GM10266 (cell line): ENCODE measurements around the gene ACAP2.

Experiments
- DNase-seq: peaks from one replicate; pipeline ENCODE4 v3.0.0; 2012; ENCODE audit errors: extremely low spot score
- TF ChIP-seq, protein P1 (sequence below): IDR thresholded peaks from 2 replicates; pipeline ENCODE4 v1.5.1; 2012; ENCODE audit warnings: mild to moderate bottlenecking, low read depth; ENCODE audit not compliant: control insufficient read depth, insufficient read depth; ENCODE audit errors: missing control alignments

The ACAP2 gene

DNA sequence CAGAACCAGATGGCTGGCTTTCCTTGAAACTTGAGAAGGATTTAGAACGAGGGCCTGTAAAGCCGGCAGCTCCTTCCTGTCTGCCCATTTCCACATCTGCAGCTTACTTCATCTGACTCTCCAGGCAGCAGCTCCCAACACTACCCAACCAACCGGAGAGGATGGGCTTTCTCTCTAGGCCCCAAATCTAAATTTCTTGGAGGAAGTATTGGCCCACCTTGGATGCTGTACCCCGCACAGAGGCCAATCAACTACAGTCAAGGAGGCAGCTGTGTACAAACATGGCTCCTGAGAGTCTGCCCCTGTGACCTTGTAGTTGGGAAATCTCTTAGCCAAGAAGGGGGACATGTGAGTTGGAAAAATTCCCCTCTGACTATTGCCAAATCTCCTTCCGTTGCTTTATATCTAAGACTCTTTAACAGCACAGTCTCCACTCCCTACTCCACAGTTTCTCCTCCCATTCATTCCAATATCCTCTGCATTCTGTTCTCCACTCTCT, 8.0 kb upstream of the ACAP2 start:
- no peak for DNase-seq
- TF ChIP-seq, protein P1, sequence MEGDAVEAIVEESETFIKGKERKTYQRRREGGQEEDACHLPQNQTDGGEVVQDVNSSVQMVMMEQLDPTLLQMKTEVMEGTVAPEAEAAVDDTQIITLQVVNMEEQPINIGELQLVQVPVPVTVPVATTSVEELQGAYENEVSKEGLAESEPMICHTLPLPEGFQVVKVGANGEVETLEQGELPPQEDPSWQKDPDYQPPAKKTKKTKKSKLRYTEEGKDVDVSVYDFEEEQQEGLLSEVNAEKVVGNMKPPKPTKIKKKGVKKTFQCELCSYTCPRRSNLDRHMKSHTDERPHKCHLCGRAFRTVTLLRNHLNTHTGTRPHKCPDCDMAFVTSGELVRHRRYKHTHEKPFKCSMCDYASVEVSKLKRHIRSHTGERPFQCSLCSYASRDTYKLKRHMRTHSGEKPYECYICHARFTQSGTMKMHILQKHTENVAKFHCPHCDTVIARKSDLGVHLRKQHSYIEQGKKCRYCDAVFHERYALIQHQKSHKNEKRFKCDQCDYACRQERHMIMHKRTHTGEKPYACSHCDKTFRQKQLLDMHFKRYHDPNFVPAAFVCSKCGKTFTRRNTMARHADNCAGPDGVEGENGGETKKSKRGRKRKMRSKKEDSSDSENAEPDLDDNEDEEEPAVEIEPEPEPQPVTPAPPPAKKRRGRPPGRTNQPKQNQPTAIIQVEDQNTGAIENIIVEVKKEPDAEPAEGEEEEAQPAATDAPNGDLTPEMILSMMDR = no peak

DNA sequence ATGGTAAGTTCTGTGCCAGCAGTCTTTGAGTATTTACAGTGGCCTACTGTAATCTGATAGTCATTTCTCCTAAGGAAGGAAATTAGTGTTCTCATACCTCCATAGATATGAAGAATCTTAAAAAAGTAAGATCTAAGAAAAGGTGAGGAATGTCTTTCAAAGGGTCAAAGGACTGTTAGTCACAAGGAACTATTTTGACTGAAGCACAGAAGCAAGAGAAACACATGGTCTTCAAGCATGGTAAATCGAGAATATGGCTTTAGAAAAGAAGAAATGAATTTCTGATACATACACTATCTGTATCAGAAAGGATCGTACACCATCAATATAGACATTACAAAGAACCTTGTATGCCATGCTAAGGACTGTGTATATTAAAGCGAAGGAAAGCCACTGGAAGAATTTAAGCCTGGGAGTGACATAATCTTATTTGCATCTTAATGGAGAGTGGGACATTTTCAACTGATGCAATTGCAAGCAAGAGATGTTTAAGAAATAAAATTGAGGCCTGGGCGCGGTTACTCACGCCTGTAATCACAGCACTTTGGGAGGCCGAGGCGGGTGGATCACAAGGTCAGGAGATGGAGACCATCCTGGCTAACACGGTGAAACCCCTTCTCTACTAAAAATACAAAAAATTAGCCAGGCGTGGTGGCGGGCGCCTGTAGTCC, 5.5 kb upstream of the ACAP2 start:
- TF ChIP-seq, protein P1 = no peak
- DNase-seq = no peak

DNA sequence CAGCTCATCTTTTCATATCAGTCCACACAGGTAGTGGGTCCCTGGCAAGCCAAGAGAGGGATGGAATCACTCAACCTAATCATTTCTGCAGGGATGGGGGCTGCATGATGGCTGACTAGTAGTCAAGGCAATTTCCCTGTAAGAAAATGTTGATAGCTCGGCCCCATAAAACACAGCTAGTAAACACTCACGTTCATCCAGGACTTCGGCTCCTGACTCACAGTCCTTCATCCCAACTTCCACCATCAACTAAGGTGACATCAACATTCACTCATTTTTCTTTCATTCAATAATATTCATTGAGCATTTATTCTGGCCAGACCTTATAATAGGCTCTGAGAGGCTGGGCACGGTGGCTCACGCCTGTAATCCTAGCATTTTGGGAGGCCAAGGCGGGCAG, 4.4 kb upstream of the ACAP2 start:
- TF ChIP-seq, protein P1 = no peak
- DNase-seq = no peak

DNA sequence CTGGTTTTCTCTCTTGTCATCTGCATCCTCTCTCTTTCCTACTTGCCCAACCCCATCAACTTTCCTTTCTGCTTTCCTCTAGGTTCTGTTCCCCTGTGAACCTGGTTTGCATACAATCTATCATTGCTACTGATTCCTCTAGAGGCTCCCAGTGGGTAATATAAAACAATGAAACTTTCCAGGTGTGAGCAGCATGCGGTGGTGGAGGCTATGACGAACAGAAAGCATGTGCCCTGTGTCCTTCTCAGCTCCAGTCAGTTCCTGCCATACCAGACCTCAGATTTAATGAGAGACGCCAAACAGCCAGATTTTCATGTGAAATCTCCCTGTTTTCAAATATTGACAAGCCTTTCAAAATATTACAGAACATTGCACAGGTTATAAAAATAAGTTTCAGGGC, 3.5 kb upstream of the ACAP2 start:
- TF ChIP-seq, protein P1 = no peak
- DNase-seq = no peak

DNA sequence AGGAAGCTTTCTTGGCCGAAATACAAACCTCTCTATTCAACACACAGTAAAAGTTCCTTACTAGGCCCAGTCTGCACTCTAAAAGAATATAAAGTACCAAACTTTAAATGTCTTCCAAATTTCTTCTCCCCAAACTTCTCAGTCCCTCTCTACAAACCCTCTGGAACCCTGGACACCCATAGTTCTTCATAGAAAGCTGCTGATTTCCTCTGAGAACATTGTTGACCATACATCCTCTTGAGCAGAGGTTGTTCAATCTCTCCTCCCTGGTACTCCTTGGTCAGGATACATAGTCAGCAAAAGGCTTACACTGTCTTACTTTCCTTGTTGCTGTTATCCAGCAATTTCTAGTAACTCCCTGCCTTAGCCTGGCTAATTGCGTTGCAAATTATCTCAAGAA, 3.1 kb upstream of the ACAP2 start:
- no peak for DNase-seq
- TF ChIP-seq, protein P1 = no peak

DNA sequence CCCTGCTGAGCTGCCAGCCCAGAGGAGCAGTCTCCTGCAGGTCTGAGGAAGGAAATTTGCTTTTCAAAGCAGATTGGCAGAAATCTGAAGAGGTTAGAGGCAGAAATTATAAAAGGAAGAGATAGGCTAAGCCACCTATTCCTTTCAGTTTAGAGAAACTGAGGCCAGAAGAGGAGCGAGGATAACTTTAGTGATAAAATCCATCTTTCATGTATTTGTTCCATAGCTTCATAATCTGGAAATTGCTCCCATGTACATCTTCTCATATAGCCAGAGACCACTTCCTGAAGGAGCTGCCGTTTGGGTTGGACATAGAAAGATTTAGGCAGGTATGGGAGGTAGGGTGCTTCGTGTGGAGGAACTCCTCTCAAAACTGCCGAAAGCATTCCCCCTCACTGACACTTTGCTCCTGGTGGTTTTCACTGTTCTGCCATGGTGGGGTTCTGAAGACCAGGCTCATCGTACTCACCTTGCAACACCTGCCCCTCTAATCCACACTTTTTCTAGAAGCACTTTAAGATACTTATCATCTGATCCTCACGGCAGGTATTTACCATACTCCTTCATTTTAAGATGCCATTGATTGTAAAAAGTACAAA, 670 bp upstream of the ACAP2 start:
- TF ChIP-seq, protein P1 = no peak
- no peak for DNase-seq

DNA sequence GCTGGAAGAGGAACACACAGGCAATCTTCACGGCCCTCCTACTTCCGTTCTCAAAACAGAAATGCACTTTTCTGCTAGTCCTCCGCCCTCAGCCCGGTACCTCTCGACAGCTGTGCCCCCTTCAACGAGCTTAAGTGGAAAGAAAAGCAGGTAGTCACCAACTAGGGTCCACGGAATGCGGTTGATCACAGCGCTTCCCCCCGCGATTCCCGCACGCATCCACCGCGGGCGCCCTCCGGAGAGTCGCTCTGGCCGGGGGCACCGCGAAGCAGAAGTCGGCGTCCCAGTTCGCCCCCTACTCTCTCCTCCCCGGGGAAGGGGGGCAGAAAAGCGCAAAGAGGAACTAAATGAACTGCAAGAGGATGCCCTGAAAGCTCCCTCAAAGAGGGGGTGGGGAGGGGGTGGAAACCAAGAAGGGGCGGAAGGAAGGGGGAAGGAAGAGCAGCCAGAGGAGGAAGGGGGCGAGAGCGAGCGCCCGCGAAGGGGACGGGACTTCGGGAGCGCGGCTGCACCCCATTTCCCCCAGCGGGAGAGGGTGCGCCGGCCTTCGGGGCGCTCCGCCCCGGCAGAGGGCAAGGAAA, 738 bp downstream of the ACAP2 start:
- peak; percentile 54 for DNase-seq
- TF ChIP-seq, protein P1 = peak; percentile 11
